ENCODE results near the gene MEF2A. TPM values are rescaled to one million over a fixed set of nuclear protein-coding genes. Genes with fewer than 3 reads are reported as not detected.
A peak's percentile ranks its signal among the peaks of the same experiment; 100 is the strongest.

The MEF2A gene
- total RNA-seq, 1 donor from 2014 or later: 49.5 TPM

DNA sequence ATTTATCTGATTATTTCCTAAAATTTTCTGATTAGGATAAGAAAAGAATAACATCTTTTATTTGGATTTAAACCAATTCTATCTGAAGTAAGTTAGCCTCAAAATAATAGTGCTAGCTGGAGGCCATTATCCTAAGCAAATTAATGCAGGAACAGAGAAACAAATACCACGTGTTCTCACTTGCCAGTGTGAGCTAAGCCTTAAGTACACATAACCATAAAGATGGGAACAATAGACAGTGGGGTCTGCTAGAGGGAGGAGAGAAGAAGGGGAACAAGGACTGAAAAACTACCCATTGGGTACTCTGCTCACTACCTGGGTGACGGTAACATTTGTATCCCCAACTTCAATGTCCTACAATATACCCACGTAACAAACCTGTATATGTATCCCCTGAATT, 198.7 kb downstream of the MEF2A start:
- no peak overlapping the region for H3K27ac Mint-ChIP-seq (ENCODE audit: unreplicated experiment)
- no peaks in the 10 kb centered on the region for H3K36me3 Mint-ChIP-seq (ENCODE audit: unreplicated experiment)
- peak overlapping the region; percentile 49 for H3K4me3 Mint-ChIP-seq (ENCODE audit: unreplicated experiment)
- peaks cover 31% of the 10 kb centered on the region for H3K4me1 Mint-ChIP-seq (ENCODE audit: low read depth, unreplicated experiment)
- no peak for DNase-seq
- TF ChIP-seq, protein P1, sequence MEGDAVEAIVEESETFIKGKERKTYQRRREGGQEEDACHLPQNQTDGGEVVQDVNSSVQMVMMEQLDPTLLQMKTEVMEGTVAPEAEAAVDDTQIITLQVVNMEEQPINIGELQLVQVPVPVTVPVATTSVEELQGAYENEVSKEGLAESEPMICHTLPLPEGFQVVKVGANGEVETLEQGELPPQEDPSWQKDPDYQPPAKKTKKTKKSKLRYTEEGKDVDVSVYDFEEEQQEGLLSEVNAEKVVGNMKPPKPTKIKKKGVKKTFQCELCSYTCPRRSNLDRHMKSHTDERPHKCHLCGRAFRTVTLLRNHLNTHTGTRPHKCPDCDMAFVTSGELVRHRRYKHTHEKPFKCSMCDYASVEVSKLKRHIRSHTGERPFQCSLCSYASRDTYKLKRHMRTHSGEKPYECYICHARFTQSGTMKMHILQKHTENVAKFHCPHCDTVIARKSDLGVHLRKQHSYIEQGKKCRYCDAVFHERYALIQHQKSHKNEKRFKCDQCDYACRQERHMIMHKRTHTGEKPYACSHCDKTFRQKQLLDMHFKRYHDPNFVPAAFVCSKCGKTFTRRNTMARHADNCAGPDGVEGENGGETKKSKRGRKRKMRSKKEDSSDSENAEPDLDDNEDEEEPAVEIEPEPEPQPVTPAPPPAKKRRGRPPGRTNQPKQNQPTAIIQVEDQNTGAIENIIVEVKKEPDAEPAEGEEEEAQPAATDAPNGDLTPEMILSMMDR (IDR thresholded peaks at IDR 0.05; ENCODE audit: partially characterized antibody, unreplicated experiment): no peak
- no peaks in the 10 kb centered on the region for H3K9me3 Mint-ChIP-seq (ENCODE audit: unreplicated experiment)
- H3K27me3 Mint-ChIP-seq (ENCODE audit: unreplicated experiment): peaks cover 2% of the 10 kb centered on the region

Other genes with a start within 250 kb of the MEF2A start
- 49.8 TPM for gene LYSMD4, start 167.5 kb downstream of the MEF2A start, total RNA-seq (ENCODE audit: unreplicated experiment)

All from glutamatergic neuron (in vitro differentiated cells).